Calu3 (cell line): ENCODE measurements around the gene AKR1E2. TPM values are rescaled to one million over a fixed set of nuclear protein-coding genes. Genes with fewer than 3 reads are reported as not detected.

ENCODE experiments used
- BruUV-seq: library from RNA; stranded (reverse); fragments of 400-500 nt; replicated peaks from 2 replicates; lab custom pipeline; 2021; lab: Mats Ljungman, UMichigan
- CTCF ChIA-PET: fragments of 300-600 bp; sonication (Branson Sonifier 250); formaldehyde crosslinking; loops from one replicate; lab custom pipeline; 2022; ENCODE audit warnings: antibody characterized with exemption; lab: Charles Lee
- DNase-seq: peaks from one replicate; pipeline ENCODE4 v3.0.0; 2022
- H3K27ac Mint-ChIP-seq: one replicate; pipeline ENCODE4 v1.8.0; 2022; ENCODE audit warnings: mixed read lengths; ENCODE audit not compliant: unreplicated experiment
- H3K27me3 Mint-ChIP-seq: one replicate; pipeline ENCODE4 v1.8.0; 2022; ENCODE audit warnings: mixed read lengths; ENCODE audit not compliant: unreplicated experiment
- H3K36me3 Mint-ChIP-seq: one replicate; pipeline ENCODE4 v1.8.0; 2022; ENCODE audit warnings: mild to moderate bottlenecking, moderate library complexity, mixed read lengths; ENCODE audit not compliant: insufficient read depth, unreplicated experiment
- H3K4me1 Mint-ChIP-seq: one replicate; pipeline ENCODE4 v1.8.0; 2022; ENCODE audit warnings: mild to moderate bottlenecking, low read depth, mixed read lengths; ENCODE audit not compliant: unreplicated experiment
- H3K4me3 Mint-ChIP-seq: one replicate; pipeline ENCODE4 v1.8.0; 2022; ENCODE audit warnings: mild to moderate bottlenecking, low read depth, moderate library complexity, mixed read lengths; ENCODE audit not compliant: unreplicated experiment
- H3K9me3 Mint-ChIP-seq: one replicate; pipeline ENCODE4 v1.8.0; 2022; ENCODE audit warnings: low read depth, mixed read lengths; ENCODE audit not compliant: unreplicated experiment
- intact Hi-C: fragments of 100-400 bp; cut with micrococcal nuclease; formaldehyde crosslinking; loops from one replicate; pipeline ENCODE4 v1.10.0; 2022; ENCODE audit not compliant: unreplicated experiment
- total RNA-seq: library from RNA; stranded (reverse); gene quantifications from 2 replicates; pipeline ENCODE4 v1.2.3, GENCODE V29; 2022
- TF ChIP-seq, protein P1 (sequence below): fragments of 200-600 bp; IDR thresholded peaks from one replicate; pipeline ENCODE4 v1.8.0; 2022; ENCODE audit warnings: antibody characterized with exemption; ENCODE audit not compliant: unreplicated experiment

The AKR1E2 gene
- total RNA-seq, 1 experiment from 2014 or later = 2.8 TPM

DNA sequence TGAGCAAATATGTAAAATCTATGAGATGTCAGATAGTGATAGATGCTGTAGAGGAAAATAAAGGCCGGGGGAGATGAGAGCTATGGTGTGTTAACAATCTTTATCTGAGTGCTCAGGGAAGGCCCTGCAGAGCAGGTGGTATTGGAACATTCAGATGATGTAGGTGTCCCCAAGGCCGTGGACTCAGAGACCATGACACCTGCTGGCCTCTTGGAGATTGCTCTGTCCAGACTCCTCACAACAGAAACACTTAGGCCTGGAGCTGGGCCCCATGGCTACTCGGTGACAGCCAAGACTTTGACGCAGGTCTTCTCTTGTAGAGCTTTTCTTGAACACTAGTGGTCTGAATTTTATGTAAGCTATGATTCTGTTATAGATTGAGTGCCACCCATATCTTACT, 13.3 kb downstream of the AKR1E2 start:
- Mint-ChIP-seq H3K4me3 (no peak overlapping the region), H3K4me1 (no peaks in the 10 kb centered on the region), H3K9me3 (no peaks in the 10 kb centered on the region), H3K27me3 (no peaks in the 10 kb centered on the region), H3K27ac (no peak overlapping the region), H3K36me3 (no peaks in the 10 kb centered on the region)
- BruUV-seq = no TSS peak
- intact Hi-C loops = no loop called here
- TF ChIP-seq, protein P1, sequence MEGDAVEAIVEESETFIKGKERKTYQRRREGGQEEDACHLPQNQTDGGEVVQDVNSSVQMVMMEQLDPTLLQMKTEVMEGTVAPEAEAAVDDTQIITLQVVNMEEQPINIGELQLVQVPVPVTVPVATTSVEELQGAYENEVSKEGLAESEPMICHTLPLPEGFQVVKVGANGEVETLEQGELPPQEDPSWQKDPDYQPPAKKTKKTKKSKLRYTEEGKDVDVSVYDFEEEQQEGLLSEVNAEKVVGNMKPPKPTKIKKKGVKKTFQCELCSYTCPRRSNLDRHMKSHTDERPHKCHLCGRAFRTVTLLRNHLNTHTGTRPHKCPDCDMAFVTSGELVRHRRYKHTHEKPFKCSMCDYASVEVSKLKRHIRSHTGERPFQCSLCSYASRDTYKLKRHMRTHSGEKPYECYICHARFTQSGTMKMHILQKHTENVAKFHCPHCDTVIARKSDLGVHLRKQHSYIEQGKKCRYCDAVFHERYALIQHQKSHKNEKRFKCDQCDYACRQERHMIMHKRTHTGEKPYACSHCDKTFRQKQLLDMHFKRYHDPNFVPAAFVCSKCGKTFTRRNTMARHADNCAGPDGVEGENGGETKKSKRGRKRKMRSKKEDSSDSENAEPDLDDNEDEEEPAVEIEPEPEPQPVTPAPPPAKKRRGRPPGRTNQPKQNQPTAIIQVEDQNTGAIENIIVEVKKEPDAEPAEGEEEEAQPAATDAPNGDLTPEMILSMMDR = no peak
- CTCF ChIA-PET = interaction anchor here (1.1 to 1.2 kb wide), 2 partner anchors 11 to 24 kb away, joined by 3 to 4 read pairs; no protein-coding TSS in a partner anchor
- no peak for DNase-seq

DNA sequence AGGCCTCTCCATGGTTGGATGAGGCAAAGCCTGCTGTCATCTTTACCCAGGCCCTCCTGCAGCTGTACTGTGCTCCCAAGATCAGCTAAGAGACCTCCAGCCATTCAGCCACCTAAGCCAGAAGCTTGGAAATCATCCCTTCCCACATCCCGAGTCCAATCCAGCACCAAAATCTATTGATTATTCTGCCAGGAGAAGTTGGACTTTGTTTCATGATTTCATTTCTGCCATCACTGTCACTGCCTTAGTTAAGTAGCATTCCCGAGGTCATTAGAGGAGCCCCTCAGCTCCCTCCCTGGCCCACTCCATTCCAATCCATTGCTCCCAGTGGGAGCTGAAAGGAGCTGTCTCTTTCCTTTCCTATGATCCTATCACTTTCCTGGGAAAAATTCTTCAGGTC, 14.1 kb downstream of the AKR1E2 start:
- Mint-ChIP-seq H3K4me3 (no peak overlapping the region), H3K9me3 (no peaks in the 10 kb centered on the region), H3K27ac (no peak overlapping the region), H3K36me3 (no peaks in the 10 kb centered on the region), H3K4me1 (no peaks in the 10 kb centered on the region), H3K27me3 (no peaks in the 10 kb centered on the region)
- DNase-seq = no peak
- TF ChIP-seq, protein P1 = no peak
- CTCF ChIA-PET = interaction anchor here (0.7 kb wide), 1 partner anchor 12 kb away, joined by 3 read pairs; no protein-coding TSS in a partner anchor
- BruUV-seq = no TSS peak
- intact Hi-C loops = no loop called here

- BruUV-seq = no TSS peak
- CTCF ChIA-PET = interaction anchor here (0.6 kb wide), 1 partner anchor 826 kb away, joined by 5 read pairs; no protein-coding TSS in a partner anchor
- Mint-ChIP-seq H3K4me3 (no peak overlapping the region), H3K27ac (no peak overlapping the region), H3K9me3 (no peaks in the 10 kb centered on the region), H3K27me3 (no peaks in the 10 kb centered on the region), H3K36me3 (peaks cover 13% of the 10 kb centered on the region), H3K4me1 (peaks cover 15% of the 10 kb centered on the region)
- intact Hi-C loops = no loop called here
- DNase-seq = no peak
- TF ChIP-seq, protein P1 = no peak
Observed at GRCh38 chr10:4843525-4844180, 17.6 kb downstream of the AKR1E2 start.

- TF ChIP-seq, protein P1 = no peak
- H3K4me3 Mint-ChIP-seq = no peak overlapping the region
- no peaks in the 10 kb centered on the region for H3K27me3 Mint-ChIP-seq
- H3K36me3 Mint-ChIP-seq = peaks cover 21% of the 10 kb centered on the region
- peaks cover 28% of the 10 kb centered on the region for H3K4me1 Mint-ChIP-seq
- no peak for DNase-seq
- H3K27ac Mint-ChIP-seq = no peak overlapping the region
- CTCF ChIA-PET = no interaction called here
- intact Hi-C loops = no loop called here
- H3K9me3 Mint-ChIP-seq = no peaks in the 10 kb centered on the region
- BruUV-seq = no TSS peak
Observed at GRCh38 chr10:4844864-4845263, 18.9 kb downstream of the AKR1E2 start.
